ENCODE results near the gene TMEM235.

TMEM235 gene

DNA sequence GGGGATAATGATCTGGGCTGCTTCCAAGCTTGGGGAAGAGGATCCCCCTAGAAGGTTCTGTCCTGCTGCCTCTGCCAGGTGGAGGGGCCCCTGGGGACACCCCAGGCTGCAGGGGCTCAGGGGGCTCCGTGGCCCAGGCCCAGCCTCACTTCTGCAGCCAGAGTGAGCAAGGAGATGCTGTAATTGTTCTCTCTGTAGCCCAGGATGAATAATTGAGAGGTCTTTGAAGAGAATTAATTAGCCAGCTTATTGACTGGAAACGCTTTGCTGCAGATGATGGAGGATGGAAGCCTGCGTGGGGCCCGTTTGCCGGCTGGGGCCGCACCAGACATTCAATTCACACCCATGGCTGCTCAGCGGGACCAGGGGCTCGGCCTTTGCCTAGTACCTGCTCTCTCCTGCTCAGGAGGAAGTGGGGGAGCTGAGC, 38.5 kb downstream of the TMEM235 start:
- DNase-seq (ENCODE audit: low read depth in 2 of 3, low spot score in 2 of 3) = no peak

GRCh38 chr17:78271419-78272170, 40.2 kb downstream of the TMEM235 start:
- DNase-seq (ENCODE audit: low read depth in 2 of 3, low spot score in 2 of 3) = no peak

DNA sequence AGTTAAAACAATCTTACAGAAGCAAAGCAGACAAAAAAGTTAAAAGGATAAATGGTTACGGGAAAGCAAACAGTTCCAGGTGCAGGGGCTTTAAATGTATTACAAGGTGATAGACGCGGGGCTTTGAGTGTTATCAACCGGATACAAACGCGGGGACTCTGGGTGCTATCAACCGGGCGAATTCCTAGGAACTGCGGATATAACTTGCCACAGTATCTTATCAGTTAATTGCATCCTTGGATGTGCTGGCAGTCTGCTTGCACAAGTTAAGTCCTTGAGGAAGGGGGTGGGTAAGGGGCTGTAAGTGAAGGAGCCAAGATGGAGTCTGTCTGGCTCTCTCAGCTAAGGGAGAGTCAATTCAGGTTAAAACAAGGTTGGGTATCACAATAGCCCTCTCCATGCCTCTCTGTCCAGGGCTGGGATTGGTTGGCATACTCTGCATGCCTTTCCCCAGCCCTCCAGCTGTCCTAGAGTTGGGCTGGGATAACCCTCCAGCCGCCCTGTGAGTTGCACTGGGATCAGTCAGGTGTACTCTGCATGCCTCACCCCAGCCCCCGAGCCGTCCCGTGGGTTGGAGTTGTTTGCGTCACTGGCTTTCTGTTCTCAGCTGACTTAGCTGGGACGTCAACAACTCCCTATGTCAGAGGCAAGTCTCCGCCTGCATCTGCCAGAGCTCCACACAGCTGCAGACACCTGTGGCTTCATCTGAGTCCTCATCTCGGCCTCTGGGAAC, 40.9 kb downstream of the TMEM235 start:
- DNase-seq (ENCODE audit: low read depth in 2 of 3, low spot score in 2 of 3) = no peak

DNA sequence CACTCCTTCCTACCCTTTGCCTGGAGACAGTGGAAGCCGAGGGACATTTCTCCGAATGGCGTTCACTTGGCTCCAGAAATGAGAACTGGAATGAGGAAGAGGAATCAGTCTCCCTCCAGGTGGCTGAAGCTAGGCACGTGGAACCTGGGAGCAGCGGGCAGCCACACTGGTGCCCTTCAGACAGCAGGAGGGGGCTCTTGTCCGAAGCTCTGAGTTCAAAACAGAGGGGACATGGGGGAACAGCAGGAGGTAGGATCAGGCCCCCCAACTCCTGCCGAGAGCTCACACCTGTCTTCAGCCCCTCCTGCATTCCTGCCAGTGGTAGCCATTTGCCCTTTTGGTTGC, 41.5 kb downstream of the TMEM235 start:
- DNase-seq (ENCODE audit: low read depth in 2 of 3, low spot score in 2 of 3) = no peak

GRCh38 chr17:78273813-78274212, 42.4 kb downstream of the TMEM235 start:
- no peak for DNase-seq (ENCODE audit: low read depth in 2 of 3, low spot score in 2 of 3)

DNA sequence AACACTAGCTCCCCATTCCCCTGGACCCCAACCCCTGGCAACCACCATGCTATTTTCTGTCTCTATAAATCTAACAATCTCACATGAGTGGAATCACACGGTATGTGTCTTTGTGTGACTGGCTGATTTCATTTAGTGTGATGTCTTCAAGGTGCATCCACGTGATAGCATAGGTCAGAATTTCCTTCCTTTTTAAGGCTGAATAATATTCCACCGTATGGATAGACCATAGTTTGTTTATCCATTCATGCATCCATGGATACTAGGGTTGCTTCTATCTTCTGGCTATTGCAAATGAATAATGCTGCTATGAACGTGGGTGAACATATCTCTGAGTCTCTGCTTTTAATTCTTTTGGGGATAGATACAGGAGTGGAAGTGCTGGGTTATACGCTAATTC, 43.9 kb downstream of the TMEM235 start:
- DNase-seq (ENCODE audit: low read depth in 2 of 3, low spot score in 2 of 3) = no peak

DNA sequence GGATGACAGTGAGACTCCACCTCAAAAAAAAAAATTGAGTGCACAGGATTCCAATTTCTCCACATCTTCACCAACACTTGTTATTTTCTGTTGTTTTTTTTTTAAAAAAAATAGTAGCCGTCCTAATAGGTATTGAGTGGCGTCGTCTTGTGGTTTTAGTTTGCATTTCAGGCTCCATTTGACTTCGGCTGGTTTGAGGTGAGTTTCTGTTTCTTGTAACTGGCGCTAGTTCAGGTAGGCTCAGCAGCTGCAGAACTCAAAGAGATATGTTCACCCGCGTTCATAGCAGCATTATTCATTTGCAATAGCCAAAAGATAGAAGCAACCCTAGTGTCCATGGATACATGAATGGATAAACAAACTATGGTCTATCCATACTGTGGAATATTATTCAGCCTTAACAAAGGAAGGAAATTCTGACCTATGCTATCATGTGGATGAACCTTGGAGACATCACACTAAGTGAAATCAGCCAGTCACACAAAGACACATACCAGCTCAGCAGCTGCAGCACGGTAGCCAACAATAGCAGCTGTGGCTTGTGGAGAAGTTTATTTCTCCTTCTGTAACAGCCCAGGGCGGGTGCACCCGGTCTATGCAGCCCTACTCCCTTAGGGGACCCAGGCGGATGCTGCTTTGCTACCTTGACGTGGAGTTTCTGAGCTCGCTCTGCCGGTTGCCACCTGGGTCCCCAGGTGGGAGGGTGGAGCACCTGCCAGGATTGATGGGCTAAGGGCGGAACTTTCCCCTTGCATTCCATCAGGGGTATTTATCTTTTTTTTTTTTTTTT, 44.9 kb downstream of the TMEM235 start:
- DNase-seq (ENCODE audit: low read depth in 2 of 3, low spot score in 2 of 3) = no peak

GRCh38 chr17:78278139-78278741, 46.8 kb downstream of the TMEM235 start:
- no peak for DNase-seq (ENCODE audit: low read depth in 2 of 3, low spot score in 2 of 3)

GRCh38 chr17:78279360-78279990, 48.0 kb downstream of the TMEM235 start:
- no peak for DNase-seq (ENCODE audit: low read depth in 2 of 3, low spot score in 2 of 3)

GRCh38 chr17:78281249-78281845, 49.9 kb downstream of the TMEM235 start:
- DNase-seq (ENCODE audit: low read depth in 2 of 3, low spot score in 2 of 3) = no peak

DNA sequence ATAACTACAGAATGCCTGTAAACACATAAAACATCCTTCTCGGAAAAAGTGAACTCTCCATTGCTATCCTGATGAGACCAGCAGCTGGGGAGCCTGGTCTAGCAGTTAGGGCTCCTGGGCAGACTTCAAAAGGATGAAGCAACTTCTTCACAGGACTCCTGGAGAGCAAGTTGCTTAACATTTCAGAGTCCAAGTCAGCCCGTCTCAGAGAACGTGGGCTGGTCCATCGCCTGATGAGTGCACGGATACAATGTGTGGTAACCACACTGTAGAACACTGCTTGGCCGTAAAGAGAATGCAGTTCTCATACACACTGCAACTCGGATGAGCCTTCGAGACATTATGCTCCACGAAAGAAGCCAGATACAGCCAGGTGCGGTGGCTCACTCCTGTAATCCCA, 52.7 kb downstream of the TMEM235 start:
- DNase-seq (ENCODE audit: low read depth in 2 of 3, low spot score in 2 of 3) = no peak

- DNase-seq (ENCODE audit: low read depth in 2 of 3, low spot score in 2 of 3) = no peak
Measured at GRCh38 chr17:78289004-78289403, 57.6 kb downstream of the TMEM235 start.

DNA sequence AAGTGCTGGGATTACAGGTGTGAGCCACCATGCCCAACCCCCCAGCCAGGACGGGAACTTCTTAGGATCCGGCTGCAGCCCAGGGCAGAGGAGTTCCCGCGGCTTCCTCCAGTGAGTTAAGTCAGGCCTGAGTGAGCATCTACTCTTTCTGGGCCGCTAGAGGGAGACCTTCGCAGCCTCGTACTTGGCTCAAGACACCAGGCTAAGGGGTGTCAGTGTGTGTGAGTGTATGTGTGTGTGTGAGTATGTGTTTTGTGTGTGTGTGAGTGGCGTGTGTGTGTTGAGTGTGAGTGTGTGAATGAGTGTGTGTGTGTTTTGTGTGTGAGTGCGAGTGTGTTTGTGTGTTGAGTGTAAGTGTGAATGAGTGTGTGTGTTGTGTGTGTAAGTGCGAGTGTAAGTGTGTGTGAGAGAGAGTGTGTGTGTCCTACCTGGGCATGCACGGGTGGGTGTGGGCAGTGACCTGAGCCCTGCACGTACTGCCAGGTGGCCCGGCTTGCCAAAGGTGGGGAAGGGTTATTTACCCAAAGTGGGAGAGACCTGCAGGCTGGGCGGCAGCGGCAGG, 58.5 kb downstream of the TMEM235 start:
- peak; percentile 19 to 53 (median 35) for DNase-seq (ENCODE audit: low read depth in 2 of 3, low spot score in 2 of 3)

Data from activated CD8-positive, alpha-beta memory T cell treated with anti-CD3 and anti-CD28 coated beads for 48 hours (primary cell).